Mucosa of stomach (tissue), 1 donor: ENCODE measurements around the gene WLS.

Experiments used
- H3K27me3 ChIP-seq: one replicate; pipeline ENCODE4 v1.7.0; 2013; ENCODE audit warnings: mild to moderate bottlenecking, low read length; ENCODE audit not compliant: control insufficient read depth, insufficient read depth
- H3K36me3 ChIP-seq: one replicate; pipeline ENCODE4 v1.7.0; 2013; ENCODE audit warnings: low read length; ENCODE audit not compliant: control insufficient read depth, insufficient read depth
- H3K4me1 ChIP-seq: one replicate; pipeline ENCODE4 v1.7.0; 2013; ENCODE audit warnings: mild to moderate bottlenecking, low read length; ENCODE audit not compliant: control insufficient read depth, insufficient read depth
- H3K4me3 ChIP-seq: one replicate; pipeline ENCODE4 v1.7.0; 2013; ENCODE audit warnings: low read length
- H3K9ac ChIP-seq: one replicate; pipeline ENCODE4 v1.7.0; 2013; ENCODE audit warnings: mild to moderate bottlenecking, low read length, moderate library complexity
- H3K9me3 ChIP-seq: one replicate; pipeline ENCODE4 v1.7.0; 2013; ENCODE audit warnings: mild to moderate bottlenecking, low read length, moderate library complexity; ENCODE audit not compliant: control insufficient read depth
- donor health status: Pancreatic carcinoma.

The WLS gene

DNA sequence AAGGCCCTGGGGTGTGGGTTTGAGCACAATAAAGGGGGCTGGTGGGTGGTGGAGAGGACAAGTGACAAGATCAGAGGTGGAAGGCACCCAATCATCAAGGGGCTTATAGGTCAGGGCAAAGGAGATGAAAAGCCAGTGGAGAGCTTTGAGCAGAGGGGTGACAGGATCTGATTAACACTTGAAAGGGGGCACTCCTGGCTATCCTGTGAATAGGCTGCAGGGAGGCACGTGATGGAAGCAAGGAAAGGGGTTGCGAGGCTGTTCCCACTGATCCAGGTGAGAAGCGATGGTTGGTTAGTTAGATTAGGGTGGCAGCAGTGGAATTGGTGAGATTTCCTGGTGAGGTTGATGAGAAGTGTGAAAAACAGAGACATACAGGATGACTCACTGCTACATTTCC is 80.6 kb downstream of the WLS start:
- no peaks in the 10 kb centered on the region for H3K27me3 ChIP-seq
- H3K9me3 ChIP-seq = no peaks in the 10 kb centered on the region
- peaks cover 10% of the 10 kb centered on the region for H3K36me3 ChIP-seq

DNA sequence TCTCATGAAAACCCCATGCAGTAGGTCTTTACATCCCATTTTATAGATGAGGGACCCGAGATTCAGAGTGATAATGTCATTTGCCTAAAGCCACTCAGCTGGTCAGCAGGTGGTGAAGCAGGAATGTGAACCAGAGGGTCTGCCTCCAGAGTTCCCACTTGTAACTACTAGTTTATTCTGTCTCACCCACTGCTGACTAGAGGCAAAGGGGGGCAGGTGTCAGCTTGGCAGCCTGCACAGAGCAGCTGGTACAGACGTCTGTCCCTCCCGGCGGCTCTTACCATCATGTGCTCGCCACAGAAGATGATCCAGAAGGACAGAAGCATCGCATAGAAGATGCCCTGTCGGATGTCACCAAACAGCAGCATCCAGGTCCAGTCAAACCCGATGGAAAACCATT is 82.4 kb downstream of the WLS start:
- Histone ChIP-seq H3K9ac (no peak overlapping the region), H3K36me3 (peaks cover 10% of the 10 kb centered on the region), H3K4me1 (peaks cover 27% of the 10 kb centered on the region), H3K27me3 (no peaks in the 10 kb centered on the region), H3K9me3 (no peaks in the 10 kb centered on the region), H3K4me3 (no peak overlapping the region)

More for the DNA sequence above, 80.6 kb downstream of the WLS start:
- H3K4me3 ChIP-seq = no peak overlapping the region
- peaks cover 9% of the 10 kb centered on the region for H3K4me1 ChIP-seq
- H3K9ac ChIP-seq = no peak overlapping the region

- Histone ChIP-seq H3K36me3 (peaks cover 10% of the 10 kb centered on the region), H3K9ac (no peak overlapping the region), H3K9me3 (no peaks in the 10 kb centered on the region), H3K4me1 (peaks cover 34% of the 10 kb centered on the region), H3K27me3 (no peaks in the 10 kb centered on the region), H3K4me3 (no peak overlapping the region)
Measured at GRCh38 chr1:68149110-68149798, 83.1 kb downstream of the WLS start.

- Histone ChIP-seq H3K27me3 (no peaks in the 10 kb centered on the region), H3K9ac (no peak overlapping the region), H3K4me3 (no peak overlapping the region), H3K36me3 (peaks cover 10% of the 10 kb centered on the region), H3K9me3 (no peaks in the 10 kb centered on the region), H3K4me1 (peaks cover 40% of the 10 kb centered on the region)
Measured at GRCh38 chr1:68148631-68149030, 83.7 kb downstream of the WLS start.

- Histone ChIP-seq H3K36me3 (peaks cover 10% of the 10 kb centered on the region), H3K9me3 (no peaks in the 10 kb centered on the region), H3K27me3 (no peaks in the 10 kb centered on the region), H3K4me1 (peaks cover 46% of the 10 kb centered on the region), H3K9ac (no peak overlapping the region), H3K4me3 (no peak overlapping the region)
Measured at GRCh38 chr1:68147534-68148171, 84.7 kb downstream of the WLS start.

DNA sequence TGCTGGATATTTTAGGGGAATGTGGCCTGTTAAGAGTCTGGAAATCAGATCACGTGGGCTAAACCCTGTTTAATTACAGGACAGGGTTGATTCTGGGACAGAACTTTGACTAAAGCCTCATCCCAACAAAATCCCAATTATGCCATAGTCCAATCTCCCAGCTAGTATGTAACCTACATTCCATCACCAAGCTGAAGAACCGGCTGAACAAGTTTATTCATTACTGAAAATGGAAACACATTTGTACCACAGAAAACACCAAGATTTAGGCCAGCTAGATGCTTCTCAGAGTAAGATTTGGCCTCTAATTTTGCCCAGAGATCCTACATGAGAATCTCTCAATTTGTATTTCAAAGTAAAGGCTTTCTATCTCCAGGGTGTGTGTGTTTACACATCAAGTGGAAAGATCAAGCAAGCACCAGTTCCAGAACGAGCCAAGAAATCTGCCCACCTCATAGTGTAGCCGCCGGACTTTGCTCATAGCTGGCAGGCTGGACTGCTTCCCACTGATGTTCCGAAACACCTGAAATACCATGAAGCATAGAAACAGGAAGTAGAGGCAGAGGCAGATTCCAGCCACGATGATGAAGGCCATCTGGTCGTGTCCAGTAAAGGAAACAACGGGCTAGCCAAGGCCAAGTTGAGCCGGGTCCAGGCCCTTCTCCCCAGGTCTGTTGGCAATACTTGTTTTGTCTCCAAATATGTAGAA is 86.8 kb downstream of the WLS start:
- Histone ChIP-seq H3K4me1 (peaks cover 46% of the 10 kb centered on the region), H3K36me3 (peaks cover 10% of the 10 kb centered on the region), H3K9me3 (no peaks in the 10 kb centered on the region), H3K27me3 (no peaks in the 10 kb centered on the region), H3K9ac (no peak overlapping the region), H3K4me3 (no peak overlapping the region)

GRCh38 chr1:68144856-68145255 is 87.5 kb downstream of the WLS start:
- no peaks in the 10 kb centered on the region for H3K27me3 ChIP-seq
- H3K9me3 ChIP-seq = no peaks in the 10 kb centered on the region
- no peak overlapping the region for H3K4me3 ChIP-seq
- H3K36me3 ChIP-seq = peaks cover 10% of the 10 kb centered on the region
- H3K4me1 ChIP-seq = peaks cover 46% of the 10 kb centered on the region
- no peak overlapping the region for H3K9ac ChIP-seq

- Histone ChIP-seq H3K4me3 (no peak overlapping the region), H3K27me3 (no peaks in the 10 kb centered on the region), H3K36me3 (peaks cover 10% of the 10 kb centered on the region), H3K9ac (no peak overlapping the region), H3K9me3 (no peaks in the 10 kb centered on the region), H3K4me1 (peaks cover 46% of the 10 kb centered on the region)
Measured at GRCh38 chr1:68143633-68144032, 88.7 kb downstream of the WLS start.

GRCh38 chr1:68142461-68142860 is 89.9 kb downstream of the WLS start:
- Histone ChIP-seq H3K9ac (no peak overlapping the region), H3K36me3 (no peaks in the 10 kb centered on the region), H3K9me3 (no peaks in the 10 kb centered on the region), H3K27me3 (no peaks in the 10 kb centered on the region), H3K4me3 (no peak overlapping the region), H3K4me1 (peaks cover 41% of the 10 kb centered on the region)

GRCh38 chr1:68142036-68142435 is 90.3 kb downstream of the WLS start:
- Histone ChIP-seq H3K4me3 (no peak overlapping the region), H3K9ac (no peak overlapping the region), H3K27me3 (no peaks in the 10 kb centered on the region), H3K36me3 (no peaks in the 10 kb centered on the region), H3K4me1 (peaks cover 38% of the 10 kb centered on the region), H3K9me3 (no peaks in the 10 kb centered on the region)

DNA sequence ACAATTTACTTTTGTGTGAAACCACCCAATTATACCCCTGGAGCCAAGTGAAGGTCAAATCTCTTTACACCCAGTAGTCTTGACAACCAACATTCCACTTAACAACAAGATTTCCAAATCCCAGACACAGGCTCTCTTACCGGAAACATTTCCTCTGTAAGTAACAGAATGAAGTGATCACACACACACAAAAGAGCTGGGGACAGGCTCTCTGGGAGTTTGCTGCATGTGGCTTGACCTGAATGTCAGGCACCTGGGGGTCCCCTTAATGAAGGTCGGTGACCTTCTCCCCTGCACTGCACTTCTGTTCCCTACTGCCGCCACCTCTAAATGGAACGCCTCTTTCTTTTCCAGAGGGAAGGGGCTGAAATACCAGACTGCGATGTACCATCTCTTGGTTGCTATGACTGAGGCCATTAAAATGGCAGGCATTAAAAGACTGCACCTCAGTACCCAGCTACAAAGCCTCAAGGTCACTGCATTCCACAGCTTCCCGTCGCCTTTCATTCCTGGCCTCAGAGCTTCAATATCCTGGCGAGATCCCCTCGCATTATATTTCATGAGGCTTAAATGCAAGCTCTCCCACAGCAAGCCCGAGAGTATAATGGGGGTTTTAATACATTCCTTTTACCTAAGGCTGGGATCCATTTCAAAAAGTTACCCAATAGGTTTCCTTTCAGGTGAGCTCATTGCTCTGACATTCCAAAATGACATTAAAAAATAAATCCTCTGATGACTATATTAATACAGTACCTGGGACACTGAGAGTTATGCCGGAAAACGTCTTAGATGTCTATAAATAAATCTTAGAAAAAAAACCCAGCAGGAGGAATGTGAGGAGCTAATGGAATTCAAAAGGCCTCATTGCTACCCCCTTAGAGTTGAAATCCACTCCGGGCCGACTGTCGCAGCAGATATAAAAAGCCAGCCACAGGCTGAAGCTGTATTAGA is 91.0 kb downstream of the WLS start:
- Histone ChIP-seq H3K9me3 (no peaks in the 10 kb centered on the region), H3K9ac (no peak overlapping the region), H3K4me1 (peaks cover 34% of the 10 kb centered on the region), H3K27me3 (no peaks in the 10 kb centered on the region), H3K4me3 (no peak overlapping the region), H3K36me3 (no peaks in the 10 kb centered on the region)
